NCI-H2196 treated with DMSO at 0.1 percent for 48 hours (cell line): ENCODE data around the gene WWC1.
"Not testable (repeated sequence)": the region's sequence is repeated elsewhere in the genome, so short reads cannot be mapped to it uniquely, and the experiment has no call there.

Source experiments
- DNase-seq: peaks from one replicate; lab custom pipeline; 2025; ENCODE audit not compliant: unreplicated experiment; lab: John Stamatoyannopoulos, UW

WWC1 gene

DNA sequence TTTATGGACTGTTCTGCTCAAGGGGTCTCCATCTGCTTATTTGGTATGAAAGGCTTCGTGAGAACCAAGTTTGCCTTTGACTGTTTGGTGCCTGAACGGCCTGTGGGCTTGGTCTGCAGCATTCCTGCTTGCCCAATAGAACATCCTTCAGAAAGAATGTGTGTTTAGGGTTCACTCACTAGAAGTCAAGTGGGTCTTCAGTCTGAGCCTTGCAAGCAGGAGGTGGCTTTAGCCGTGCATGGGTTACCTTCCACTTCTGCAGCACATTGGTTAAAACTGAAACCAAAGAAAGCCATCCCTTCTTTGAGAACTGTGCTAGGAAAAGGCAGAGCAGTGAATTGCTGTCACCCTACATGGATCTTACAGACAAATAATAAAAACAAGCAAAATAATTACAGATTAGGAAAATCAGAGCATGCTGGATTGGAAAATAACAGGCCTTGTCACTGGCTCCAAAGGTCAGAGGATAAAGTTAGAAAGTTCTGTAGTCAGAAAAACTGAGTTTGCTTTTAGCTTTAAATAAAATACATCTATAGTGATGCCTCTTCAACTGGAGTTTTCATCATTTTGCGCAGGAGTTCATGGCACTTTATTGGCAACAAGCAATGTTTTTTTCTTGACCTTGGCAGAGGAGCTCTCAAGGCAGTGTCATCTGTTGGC is 16.6 kb downstream of the WWC1 start:
- DNase-seq, result no peak

GRCh38 chr5:168308976-168309598 is 17.6 kb downstream of the WWC1 start:
- no peak for DNase-seq

DNA sequence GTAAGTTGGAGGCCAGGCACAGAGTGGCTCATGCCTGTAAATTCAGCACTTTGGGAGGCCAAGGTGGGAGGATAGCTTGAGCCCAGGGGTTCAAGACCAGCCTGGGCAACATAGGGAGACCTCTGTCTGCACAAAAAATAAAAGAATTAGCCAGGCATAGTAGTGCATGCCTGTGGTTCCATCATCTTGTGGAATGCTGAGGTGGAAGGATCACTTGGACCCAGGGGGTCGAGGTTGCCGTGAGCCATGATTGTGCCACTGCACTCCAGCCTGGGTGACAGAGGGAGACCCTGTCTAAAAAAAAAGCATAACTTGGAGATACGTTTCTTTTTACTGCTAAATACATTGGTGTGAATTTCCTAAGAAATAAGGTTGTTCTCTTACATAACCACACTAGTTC is 19.1 kb downstream of the WWC1 start:
- not testable (repeated sequence) for DNase-seq

GRCh38 chr5:168311061-168311566 is 19.7 kb downstream of the WWC1 start:
- no peak for DNase-seq

- no peak for DNase-seq
Measured at GRCh38 chr5:168312606-168313295, 21.3 kb downstream of the WWC1 start.

DNA sequence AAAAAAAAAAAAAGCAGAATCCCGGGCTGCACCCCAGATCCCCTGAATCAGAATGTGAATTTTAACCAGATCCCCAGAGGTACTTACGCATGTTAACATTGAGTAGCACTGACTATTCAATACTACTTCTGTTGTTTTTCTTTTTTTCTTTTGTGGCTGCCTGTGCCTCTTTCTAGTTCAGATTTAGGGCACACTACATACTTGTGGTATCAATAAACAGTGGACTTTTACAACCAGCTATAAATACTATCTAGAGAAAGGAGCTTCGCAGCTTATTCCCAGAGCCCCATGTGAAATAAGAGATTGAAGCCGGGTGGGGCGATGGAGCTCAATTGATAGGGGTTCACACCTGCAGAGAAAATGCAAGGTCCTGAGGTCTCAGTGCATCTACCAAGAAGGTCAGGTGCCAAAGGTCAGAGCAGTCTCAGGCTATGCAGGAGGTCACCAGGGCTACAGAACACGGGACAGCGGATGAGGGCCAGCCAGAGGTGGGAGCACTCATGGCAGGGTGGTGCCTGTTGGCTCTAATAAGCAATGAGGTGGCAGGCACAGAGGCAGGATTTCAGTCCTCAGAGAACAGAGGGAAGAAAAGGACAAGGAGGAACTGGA is 22.3 kb downstream of the WWC1 start:
- no peak for DNase-seq

GRCh38 chr5:168314735-168315411 is 23.4 kb downstream of the WWC1 start:
- DNase-seq, result peak; percentile 24

GRCh38 chr5:168315416-168316138 is 24.1 kb downstream of the WWC1 start:
- no peak for DNase-seq

- DNase-seq, result peak; percentile 63
Measured at GRCh38 chr5:168316139-168316578, 24.7 kb downstream of the WWC1 start.

DNA sequence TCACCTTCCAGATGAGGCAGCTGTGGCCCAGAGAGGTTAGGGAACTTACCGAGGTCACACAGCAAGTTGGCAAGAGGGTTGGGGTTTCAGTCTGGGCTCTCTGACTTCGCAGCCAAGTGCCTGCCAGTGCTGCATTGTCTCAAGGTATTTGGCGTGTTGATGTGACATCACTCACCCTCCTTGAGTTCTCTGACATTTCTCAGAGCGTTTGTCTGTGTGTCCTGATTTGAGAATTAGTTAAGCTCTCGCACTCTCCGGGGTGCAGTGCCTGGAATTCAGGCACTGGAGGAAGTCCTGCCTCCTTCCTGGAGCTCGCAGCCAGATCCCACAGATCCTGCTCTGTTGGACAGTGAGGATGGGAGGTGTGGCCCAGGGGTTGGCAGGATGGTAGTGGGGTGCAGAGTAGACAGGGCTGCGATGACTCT is 25.7 kb downstream of the WWC1 start:
- DNase-seq, result no peak

DNA sequence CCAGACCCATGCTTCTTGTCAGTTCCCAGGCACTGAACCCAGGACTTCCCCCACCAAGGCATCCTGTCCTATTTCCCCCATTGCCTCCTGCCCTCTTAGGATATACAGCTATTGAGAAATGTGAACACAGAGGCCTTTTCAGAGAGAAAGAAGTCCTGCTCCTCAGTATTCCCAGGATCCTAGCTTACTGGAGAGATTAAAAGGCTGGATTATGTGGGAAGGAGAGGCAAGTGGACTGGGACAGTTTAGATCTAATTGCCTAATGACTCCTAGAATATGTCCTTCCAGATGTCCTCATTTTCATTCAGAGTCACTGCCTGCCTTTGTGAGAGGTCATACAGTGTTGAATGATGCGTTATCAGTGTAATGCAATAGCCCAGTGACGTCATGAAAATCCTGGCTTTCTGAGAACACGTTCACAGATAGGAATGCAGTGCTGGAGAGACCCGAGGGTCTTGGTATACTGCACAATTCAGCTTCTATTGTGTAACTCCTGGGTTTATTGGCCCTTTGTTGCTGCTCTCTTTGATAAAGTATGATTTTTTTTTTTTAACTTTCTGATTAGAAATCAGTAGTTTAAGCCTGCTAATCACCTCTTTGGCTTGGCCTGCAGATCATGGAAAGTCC is 26.2 kb downstream of the WWC1 start:
- DNase-seq, result peak; percentile 74

GRCh38 chr5:168318240-168318639 is 26.8 kb downstream of the WWC1 start:
- DNase-seq, result no peak

GRCh38 chr5:168319774-168320173 is 28.3 kb downstream of the WWC1 start:
- DNase-seq, result no peak

DNA sequence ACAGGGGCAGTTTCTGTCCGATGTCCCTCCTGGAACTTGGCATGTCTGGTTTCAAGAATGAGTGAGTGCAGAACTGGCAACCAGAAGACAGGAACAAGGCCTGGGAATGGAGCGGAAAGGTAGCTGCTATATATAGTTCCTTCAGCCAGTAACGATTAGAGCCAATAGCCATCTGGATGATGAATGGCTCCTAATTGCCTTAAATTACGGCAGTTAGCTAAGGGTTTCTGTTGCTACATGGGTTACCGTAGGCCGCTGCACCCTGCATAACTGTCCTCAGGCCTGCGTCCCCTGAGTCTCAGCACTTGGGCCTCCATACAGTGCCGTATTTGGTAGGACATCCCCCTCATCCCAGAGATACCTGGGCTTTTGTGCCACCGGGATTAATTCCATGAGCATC is 29.4 kb downstream of the WWC1 start:
- no peak for DNase-seq

DNA sequence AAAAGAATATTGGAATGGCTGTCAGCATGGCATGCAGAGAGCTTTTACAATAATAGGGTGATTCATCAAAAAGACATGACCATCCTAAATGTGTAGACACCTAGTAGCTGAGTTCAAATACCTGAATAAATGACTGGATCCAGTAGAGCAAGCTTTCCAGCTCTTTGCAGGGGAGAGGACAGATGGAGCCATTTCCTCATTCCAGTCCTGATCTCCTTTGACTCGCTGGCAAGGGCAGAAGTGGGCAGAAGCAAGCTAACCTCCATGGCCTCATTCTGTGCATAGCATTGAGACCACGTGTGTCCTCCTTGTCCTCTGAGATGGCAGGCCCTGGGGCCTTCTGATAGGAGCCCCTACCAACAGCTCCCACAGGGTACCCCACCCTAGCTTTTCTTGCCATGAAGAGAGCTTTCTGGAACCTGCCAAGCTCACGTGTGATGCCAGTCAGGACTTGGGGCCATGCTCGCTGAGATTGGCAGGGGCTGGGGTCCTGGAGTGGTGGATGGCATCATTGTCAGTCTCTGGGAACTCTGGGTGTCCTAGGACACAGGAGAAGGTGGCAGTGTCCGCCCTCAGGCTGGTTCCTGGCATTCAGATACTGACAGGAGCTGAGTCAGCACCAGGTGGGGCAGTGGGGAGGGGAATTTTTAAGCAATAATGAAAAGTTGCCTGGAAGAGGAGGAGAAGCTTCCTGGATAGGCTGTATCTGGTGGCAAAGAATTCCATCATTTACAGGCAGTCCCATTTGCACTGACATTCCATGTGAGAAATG is 33.6 kb downstream of the WWC1 start:
- no peak for DNase-seq

- DNase-seq, result no peak
Measured at GRCh38 chr5:168327019-168327421, 35.6 kb downstream of the WWC1 start.

- no peak for DNase-seq
Measured at GRCh38 chr5:168327451-168327850, 36.0 kb downstream of the WWC1 start.

DNA sequence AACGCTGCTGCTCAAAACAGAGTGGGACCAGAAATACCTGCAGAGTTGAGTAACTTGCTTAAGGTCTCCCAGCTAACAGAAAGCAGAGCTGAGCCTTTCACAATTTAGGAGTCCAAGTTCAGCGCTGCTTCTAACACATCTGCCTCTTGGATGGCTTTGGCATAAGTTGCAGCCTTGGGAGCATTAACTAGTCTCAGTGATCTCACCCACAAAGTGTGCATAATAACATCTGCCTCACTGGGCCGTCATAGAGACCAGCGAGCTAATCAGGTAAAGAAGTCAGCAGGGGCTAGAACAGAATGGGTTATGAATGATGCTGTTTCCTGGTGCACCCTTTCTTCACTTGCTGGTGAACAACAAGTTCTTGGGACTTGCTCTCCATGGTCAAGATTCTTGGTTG is 36.5 kb downstream of the WWC1 start:
- no peak for DNase-seq

DNA sequence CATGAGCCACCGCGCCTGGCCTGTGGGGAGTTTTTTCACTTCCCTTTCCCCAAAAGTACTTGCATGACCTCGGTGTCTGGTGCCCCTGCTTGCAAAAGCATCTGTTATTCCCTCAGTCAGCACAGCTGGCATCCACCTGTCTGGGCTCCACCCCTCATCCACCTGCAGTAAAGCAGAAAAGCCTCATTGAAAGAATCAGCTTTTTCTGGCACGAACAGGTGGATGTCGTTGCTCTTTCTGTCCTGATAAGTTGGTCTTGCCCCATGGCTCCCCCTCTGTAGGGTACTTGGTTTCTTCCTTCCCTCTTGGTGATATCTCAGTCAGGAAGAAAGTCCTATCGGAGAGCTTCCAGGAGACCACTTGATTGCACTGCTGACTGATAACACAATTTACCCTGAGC is 37.4 kb downstream of the WWC1 start:
- DNase-seq, result peak; percentile 60
